GM19025 (cell line): ENCODE data around the gene GPR31.
"Not testable (repeated sequence)": the region's sequence is repeated elsewhere in the genome, so short reads cannot be mapped to it uniquely, and the experiment has no call there.

Experiments
- ATAC-seq: cut with Tn5 transposase; IDR thresholded peaks from one replicate; pipeline ENCODE4 v1.9.1; 2021; ENCODE audit warnings: mild to moderate bottlenecking, low read depth, moderate library complexity; ENCODE audit not compliant: unreplicated experiment

The GPR31 gene, protein sequence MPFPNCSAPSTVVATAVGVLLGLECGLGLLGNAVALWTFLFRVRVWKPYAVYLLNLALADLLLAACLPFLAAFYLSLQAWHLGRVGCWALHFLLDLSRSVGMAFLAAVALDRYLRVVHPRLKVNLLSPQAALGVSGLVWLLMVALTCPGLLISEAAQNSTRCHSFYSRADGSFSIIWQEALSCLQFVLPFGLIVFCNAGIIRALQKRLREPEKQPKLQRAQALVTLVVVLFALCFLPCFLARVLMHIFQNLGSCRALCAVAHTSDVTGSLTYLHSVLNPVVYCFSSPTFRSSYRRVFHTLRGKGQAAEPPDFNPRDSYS

DNA sequence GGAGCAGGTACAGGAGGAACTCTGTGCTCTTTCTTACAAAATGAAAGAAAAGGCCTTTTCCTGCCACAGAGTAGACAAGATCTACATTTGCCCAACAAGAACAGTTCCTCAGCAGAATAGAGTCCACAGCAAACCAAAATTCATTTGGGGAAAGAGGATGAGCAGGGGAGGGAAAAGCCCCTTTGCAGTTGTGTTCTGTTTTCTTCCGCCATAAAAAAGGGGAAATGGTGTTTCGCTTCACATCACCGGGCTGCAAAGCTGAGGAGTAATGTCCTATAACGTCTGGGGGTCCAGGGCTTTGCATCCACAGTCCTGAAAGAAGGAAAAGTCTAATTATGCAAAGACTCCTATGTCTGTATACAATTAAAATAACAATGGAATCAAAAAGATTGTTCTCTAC is at the start of gene GPR31:
Gene GPR31 (minus strand): TSS at position 118 of the 400 bp plus-strand sequence. CDS start 149 bp downstream, outside the sequence.
- ATAC-seq = no peak

DNA sequence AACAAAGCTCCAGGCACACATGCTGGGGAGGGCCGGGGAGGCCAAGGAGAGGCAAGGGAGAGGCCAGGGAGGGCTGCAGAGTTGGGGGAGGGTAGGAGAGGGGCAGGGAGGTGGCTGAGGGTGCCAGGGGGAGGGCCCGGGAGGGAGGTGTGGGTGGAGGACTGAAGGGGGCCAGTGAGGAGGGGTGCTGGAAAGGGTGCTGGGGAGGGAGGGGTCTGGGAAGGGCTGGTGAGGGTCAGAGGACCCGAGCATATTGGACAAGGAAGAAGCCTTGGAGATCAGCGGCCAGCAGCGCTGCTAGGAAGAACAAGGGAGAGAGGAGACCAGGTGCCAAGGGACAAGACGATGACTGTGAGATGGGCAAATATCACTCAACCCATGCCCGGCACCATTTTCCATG is 49.7 kb upstream of the GPR31 start:
- ATAC-seq = no peak

DNA sequence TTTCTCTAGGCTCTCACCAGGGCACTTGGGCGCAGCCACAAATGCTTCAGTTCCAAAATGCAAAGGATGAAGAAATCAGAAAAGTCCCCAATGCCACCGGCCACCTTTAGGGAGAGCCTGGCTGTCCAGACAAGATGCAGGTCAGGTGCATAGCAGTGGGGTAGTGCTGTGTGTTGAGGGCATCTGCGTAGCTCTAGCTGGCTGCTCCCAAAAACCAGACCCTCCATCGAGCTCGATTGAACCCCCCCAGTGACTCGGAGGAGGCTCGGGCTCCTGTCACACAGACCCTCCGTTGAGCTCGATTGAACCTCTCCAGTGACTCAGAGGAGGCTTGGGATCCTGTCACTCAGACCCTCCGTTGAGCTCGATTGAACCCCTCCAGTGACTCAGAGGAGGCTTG is 47.5 kb upstream of the GPR31 start:
- not testable (repeated sequence) for ATAC-seq

DNA sequence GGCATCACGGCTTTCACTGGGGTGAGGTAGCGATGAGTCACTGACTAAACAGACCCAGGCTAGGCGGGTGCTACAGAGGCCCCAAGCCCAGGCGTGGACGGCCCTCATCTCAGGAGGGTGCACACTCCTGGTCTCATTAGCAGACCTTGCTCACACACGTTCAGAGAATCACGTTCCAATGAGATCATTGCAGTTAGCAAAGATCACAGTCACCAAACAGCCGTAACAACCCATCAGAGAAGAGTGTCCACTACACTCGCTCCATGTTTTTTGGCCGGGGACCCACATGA is 46.2 kb upstream of the GPR31 start:
- not testable (repeated sequence) for ATAC-seq

DNA sequence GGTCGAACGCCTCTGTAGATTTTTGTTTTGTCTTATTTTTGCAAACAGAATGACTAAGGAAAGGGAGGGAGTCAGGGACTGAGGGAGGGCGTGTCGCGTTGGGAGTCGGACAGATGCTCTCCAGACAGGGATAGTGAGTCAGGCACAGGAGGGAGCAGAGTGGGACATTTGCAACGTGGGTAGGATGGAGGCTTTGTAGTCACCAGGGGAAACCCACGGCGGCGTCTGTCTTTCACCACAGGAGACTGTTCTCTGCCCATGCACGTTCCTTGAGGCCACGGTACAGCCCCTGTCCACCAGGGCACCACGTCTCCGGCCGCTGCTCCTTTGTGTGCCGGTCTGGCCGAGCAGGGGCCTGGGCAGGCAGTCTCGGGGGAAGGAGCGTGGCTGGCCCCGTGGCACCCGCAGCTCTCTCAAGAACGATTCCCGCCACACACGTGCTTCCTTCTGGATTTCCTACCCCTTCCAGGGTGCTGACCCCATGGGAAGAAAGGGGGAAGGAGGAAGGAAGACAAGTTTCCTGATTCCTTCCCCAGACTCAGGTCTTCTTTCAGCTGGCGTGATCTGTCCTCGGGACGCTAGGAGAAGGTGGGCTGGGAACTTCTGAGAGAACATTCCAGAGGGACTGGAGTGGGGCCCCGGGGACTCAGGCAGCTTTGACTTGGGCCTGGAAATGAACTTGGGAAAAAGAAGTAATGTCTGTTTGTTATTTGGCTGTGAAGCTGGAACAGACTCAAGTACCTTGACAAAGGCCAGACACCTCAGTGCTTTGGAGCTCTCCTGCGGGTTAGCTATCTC is 45.7 kb upstream of the GPR31 start:
- not testable (repeated sequence) for ATAC-seq

DNA sequence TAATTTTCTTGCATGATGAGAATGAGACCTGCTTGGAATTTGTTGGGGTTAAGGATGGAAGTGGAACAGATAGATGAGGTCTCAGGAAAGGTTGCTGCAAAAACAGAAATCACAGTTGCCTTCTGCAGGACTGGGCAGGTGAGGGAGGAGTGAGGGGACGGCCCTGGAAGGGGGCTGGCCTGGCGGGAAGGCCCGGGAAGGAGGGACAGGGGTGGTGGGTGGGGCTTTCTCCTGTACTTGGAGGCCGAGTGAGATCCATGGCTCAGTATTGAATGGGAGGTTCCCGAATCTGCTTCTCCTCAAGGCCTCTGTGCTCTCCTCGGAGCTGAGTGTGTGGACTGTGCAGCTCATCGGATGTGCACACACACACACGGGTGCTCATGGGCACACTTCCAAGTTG is 44.8 kb upstream of the GPR31 start:
- ATAC-seq = not testable (repeated sequence)

DNA sequence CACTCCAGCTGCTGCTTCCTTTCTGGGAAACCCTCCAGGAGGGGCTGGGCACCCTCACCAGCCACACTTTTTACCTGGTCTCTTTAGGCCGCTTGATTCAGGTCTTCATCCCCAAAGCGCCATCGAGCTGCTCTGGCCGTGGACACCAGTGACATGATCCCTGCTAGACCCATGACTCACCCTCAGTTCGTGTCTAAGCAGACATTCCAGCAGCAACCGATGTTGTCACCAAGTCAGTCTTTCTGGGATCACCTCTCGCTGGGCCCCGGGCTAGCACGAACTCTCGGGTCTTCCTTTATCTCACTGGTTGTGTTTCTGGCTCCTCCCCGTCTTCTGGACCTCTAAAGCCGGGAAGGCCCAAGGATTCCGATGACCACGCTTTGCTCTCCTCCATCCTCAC is 43.0 kb upstream of the GPR31 start:
- no peak for ATAC-seq

DNA sequence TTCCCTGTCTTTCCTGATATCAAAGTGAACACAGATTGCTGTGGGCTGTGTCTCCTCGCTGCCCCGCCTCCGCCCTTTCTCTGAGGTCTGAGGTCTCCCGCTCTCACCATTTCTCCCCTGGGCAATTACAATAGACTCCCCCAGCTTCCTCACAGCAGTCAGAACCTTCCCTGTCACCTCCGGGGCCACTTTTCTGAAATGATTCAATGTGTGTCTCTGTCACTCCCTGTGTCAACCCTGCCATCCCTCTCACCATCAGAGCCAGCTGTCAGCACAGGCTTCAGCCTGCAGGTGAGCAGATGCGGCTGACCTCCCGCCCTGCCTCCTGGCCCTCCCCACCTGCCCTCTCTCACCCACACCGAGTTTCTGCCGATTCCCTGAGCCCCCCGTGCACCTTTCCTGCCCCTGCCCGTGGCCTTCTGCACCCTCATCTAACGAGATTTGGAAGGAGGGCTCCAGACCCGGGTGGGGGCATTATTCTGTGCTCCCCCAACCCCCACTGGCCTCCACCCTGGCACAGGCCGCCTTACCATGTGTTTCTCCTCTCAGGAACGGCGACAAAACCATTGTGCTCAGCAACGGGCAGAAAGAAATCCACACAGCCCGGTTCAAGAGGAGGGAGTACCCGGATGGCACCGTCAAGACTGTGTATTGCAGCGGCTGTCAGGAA is 38.3 kb upstream of the GPR31 start:
- not testable (repeated sequence) for ATAC-seq

DNA sequence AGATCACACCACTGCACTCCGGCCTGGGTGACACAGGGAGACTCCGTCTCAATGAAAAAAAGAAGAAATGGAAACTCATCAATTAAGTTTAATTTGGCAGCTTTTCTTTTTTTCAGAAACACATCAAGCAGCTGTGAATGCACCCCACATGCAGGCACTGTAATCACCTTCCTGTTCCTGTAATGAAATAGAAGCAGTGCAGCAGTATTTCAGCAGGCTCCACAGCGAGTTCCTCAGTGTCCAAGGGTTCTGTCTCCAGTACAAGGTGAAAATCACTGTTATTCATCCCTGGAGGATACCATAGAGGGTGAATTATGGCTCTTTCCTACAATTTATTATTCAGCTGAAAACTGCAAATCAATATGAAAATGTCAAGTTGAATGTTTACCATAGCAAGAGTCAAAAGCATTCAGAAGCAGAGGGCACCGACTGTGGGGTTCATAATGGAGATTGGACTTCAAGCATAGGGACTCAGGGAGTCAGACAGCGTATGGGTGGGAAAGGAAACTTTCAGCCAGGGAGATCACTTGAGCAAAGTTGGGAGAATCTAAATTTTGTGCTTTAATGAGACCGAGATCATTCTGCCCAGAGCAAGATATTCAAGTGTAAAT is 35.8 kb upstream of the GPR31 start:
- not testable (repeated sequence) for ATAC-seq

DNA sequence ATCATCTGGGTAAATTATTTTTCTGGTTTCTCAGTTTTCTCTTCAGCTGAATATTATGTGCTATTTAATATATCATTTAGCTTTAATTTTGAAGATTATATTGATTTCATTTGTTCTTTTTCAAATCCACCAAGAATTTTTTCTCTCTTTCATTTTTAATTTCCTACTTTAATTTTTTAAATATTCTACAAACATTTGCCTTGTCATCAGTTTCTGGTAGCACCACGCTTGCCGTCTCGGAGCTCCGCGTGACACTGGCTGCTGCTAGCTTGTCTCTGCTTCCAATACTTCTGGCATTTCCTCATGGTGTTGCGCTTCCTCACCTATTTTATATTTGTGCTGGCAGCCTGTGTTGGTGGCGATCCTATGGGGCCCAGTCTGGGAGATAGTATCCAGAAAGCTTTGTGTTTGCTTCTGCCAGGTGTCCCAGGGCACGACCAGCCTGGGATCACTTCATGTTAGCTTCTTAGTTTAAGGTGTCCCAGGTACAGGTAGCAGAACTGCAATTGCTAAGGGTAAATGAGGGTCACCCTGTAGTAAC is 33.3 kb upstream of the GPR31 start:
- ATAC-seq = not testable (repeated sequence)

DNA sequence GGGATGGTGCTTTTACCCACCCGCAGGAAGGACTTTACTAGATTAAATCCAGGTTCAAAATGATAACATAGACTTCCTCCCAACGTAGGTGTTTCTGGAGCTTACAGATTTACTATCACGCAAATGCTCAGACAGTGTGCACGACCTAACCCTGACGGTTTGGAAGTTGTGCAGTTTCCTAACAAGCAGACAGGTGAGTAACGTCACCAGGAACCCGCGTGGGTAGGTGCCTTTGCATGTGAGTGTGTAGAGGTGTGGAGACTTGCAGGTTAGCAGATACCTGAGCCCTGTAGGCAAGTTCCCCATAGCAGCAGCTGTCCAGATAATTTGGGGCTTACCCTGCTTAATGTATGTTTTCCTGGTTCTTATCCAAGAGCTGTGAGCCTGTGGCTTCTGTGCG is 29.5 kb upstream of the GPR31 start:
- not testable (repeated sequence) for ATAC-seq

DNA sequence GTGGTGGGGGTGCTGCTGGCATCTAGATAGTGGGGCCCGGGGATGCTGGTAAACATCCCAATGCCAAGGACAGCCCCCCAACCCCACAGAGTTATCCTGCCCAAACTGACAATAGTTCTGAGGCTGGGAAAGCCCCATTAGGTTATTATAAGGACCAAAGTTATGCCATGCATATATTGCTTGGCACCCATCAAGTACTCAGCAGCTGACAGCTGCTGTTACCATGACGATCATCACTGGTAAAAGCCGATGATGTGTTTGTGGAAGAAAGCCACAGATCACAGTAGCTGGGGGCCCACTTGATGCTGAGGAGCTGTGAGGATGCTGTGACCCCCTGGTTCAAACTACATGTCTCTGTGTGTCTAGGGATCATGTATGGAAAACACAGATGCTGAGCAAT is 27.3 kb upstream of the GPR31 start:
- ATAC-seq = not testable (repeated sequence)

DNA sequence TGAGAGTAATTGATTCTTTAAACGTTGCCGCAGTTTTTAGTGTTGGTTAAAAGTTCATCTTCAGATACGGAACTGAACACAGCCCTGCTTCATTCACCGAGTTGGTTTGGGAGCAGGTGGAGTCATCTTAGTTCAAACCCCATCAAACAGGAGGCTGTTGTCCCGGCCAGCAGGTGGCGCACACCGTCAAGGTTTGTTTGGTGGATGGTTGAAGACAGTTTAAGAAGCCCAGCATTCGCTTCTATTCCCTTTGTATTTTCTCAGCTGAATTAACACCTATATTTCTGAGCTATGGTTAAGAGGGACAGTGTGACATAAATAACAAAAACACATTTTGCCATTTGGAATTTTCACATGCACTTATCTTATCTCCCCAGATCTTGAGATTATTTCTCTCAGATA is 25.1 kb upstream of the GPR31 start:
- ATAC-seq = not testable (repeated sequence)

DNA sequence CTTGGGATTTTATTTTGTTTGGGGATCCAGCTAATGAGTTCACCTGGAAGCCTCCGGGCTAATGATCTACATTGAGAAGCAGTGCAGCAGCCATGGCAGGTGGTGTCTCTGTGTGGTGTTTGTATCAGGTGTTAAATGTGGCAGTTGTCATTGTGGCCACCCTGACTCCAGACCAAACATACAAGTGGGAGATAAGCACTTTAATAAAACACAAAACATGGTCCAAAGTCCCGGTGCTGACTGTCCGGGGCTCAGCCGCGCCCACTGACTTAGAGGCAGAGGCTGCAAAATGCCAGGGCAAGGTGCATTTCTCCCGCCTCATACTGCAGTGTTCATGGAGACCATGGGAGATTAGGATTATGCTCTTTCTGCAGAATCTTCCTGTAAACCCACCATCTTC is 23.6 kb upstream of the GPR31 start:
- ATAC-seq = not testable (repeated sequence)

DNA sequence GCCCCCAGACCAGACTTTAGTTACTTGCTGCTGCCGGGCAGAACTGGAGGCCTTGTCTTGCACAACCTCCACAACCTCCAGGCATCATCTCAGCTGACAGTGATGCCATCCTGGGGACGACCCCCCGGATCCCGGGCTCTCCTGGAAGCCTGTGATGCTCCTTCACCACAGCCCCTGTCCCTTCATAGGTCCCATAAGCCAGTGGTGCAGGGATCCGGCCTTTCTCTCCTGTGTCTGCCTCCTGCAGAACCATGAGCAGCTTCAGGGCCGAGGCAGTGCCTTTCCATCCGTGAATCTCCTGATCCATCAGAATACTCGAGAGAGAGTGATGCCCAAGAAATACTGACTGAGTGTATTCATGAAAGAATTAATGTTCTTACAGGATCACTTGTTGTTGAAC is 22.3 kb upstream of the GPR31 start:
- ATAC-seq = not testable (repeated sequence)

DNA sequence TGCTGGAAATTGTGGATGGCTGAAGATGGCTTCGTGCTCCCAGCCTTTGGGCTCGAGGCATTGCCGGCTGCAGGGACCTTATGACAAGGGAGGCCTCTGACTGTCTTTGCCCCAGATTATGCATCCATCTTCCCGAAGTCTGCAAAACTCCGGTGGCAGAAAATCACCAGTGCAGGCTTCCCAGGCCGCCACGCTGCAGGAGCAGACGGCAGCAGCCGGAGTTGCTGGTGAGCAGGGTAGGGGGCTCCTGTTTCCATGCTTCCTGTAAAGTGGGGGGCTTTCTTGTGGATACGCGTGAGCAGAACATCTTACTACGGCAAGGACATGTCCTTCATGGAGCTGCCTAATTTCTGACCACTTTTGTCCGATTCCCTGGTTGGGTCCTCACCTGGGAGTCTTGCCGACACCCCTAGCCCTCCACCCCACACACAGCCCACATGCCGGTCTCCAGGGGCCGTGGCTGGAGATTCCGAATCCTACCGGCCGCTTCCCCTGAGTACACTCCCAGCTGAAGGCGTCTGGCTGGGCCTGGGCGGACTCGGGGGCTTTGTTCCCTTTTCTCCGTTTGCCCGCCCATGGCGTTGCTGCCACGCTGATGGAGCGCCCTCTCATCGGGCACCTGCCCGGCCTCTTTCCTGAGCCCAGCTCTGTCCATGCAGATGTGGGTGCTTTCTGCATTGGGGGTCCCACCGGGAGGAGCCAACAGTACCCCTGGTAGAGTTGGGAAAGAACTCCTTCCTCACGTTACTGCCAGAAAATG is 21.3 kb upstream of the GPR31 start:
- ATAC-seq = not testable (repeated sequence)

DNA sequence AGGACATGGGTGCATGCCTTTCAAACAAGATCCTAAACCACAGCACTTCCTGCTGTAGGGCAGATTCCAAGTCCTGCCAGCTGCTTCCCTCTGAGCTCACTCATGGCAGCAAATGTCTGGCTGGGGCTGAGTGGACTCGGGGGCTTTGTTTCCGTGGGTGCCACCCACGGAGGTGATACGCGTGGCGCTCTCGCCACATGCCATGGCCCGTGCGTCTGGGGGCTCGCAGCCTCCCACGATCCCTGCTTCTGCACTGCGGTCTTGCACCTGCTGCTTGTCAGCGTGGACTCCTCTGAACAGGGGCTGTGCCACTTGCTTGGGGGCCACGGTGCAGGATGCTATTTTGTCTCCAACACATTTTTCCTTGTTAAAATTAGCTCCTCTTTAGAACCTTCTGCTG is 19.5 kb upstream of the GPR31 start:
- not testable (repeated sequence) for ATAC-seq

DNA sequence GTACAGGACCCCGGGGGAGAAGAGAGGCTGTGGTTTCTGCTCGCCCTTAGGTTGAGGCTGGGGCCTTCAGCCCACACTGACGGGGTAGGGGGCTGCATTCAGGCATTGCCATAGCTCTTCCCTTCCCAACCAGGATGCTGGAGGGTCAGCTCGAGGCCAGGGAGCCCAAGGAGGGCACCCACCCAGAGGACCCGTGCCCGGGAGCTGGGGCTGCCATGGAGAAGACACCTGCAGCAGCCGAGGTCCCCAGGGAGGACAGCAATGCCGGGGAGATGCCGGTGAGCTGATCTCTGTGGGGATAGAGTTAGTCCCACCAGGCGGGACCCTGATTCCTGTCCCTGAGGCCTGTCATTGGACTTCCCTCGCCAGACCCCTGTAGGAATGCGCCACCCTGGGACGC is 14.2 kb upstream of the GPR31 start:
- ATAC-seq = not testable (repeated sequence)

DNA sequence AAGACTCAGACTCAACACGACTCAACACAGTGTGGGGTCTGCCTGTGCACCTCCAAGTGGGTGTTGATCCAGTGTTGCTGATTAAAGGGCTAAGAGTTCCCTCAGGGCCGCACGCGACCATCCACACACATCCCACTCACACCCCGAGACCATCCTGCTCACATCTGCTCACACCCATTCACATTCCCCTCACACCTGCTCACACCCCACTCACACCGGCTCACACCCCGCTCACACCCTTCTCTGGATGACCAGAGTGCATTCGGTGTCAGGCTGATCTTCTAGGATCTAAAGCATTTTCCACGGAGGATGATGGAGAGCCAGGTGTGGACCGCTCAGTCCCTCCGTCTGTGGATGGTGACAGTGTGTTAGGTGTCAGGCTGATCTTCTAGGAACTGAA is 13.5 kb upstream of the GPR31 start:
- ATAC-seq = not testable (repeated sequence)

DNA sequence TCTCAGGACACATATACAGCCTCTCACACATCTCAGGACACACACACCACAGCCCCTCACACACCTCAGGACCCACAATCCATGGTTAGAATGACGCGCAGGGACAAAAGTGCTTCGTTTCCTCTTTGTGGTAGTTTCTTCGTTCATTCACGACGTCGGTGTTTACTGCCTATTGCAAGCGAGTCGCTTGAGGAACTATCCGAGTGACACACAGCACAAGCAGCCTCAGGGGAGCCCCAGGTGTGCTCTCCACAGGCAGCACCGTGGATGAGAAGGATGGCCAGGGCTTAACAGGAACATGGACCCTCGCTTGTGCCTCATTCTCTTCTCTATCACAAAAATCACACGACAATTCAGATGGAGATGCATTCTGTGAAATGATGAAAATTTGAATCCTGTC is 12.1 kb upstream of the GPR31 start:
- not testable (repeated sequence) for ATAC-seq
